GM12878 (cell line): ENCODE results near the gene ANKDD1B. TPM values are rescaled to one million over a fixed set of nuclear protein-coding genes. Genes with fewer than 3 reads are reported as not detected.

Experiments used
- CBFB ChIP-seq: IDR thresholded peaks from 2 replicates; pipeline ENCODE4 v1.6.1; 2016; ENCODE audit warnings: antibody characterized with exemption, low read depth
- CBX3 ChIP-seq: fragments of 200-600 bp; sonication (generic); IDR thresholded peaks from 2 replicates; pipeline ENCODE4 v1.6.1; 2016; ENCODE audit warnings: low read depth, borderline replicate concordance
- CREM ChIP-seq: IDR thresholded peaks from 2 replicates; pipeline ENCODE4 v1.6.1; 2014; ENCODE audit warnings: antibody characterized with exemption, low read depth
- DPF2 ChIP-seq: fragments of 450-650 bp; IDR thresholded peaks from 2 replicates; pipeline ENCODE4 v1.6.1; 2017; ENCODE audit warnings: mild to moderate bottlenecking
- FOXM1 ChIP-seq: IDR thresholded peaks from 2 replicates; pipeline ENCODE4 v1.6.1; 2012; ENCODE audit warnings: low read depth, mild to moderate bottlenecking, inconsistent platforms, low read length, moderate library complexity
- HCFC1 ChIP-seq: fragments of 150-350 bp; IDR thresholded peaks from 2 replicates; pipeline ENCODE4 v1.6.1; 2014; ENCODE audit warnings: low read length
- IKZF1 ChIP-seq: fragments of 450-650 bp; conservative IDR thresholded peaks from 2 replicates; pipeline ENCODE4 v1.6.1; 2017; ENCODE audit warnings: antibody characterized with exemption, mild to moderate bottlenecking
- IKZF2 ChIP-seq, 2 experiments: fragments of 450-650 bp; IDR thresholded peaks; 2 replicates each; pipeline ENCODE4 v1.6.1; 2017; ENCODE audit warnings: mild to moderate bottlenecking in 2 of 2, moderate library complexity in 2 of 2
- IRF4 ChIP-seq: IDR thresholded peaks from 2 replicates; pipeline ENCODE4 v1.6.1; 2011; ENCODE audit warnings: low read depth, low read length
- JUNB ChIP-seq: IDR thresholded peaks from 2 replicates; pipeline ENCODE4 v1.6.1; 2016; ENCODE audit warnings: antibody characterized with exemption, mild to moderate bottlenecking
- KDM1A ChIP-seq: fragments of 200-600 bp; sonication (generic); IDR thresholded peaks from 2 replicates; pipeline ENCODE4 v1.6.1; 2016; ENCODE audit warnings: borderline replicate concordance
- NFYA ChIP-seq: IDR thresholded peaks from 2 replicates; pipeline ENCODE4 v1.6.1; 2011; ENCODE audit warnings: low read depth, mild to moderate bottlenecking, low read length, improper control_type of control experiment, borderline replicate concordance
- RAD21 ChIP-seq: IDR thresholded peaks from 2 replicates; pipeline ENCODE4 v1.6.1; 2011; ENCODE audit warnings: mild to moderate bottlenecking, low read depth, low read length, moderate library complexity; ENCODE audit not compliant: insufficient read depth
- RCOR1 ChIP-seq: conservative IDR thresholded peaks from 2 replicates; pipeline ENCODE4 v1.6.1; 2012; ENCODE audit warnings: low read depth, low read length, improper control_type of control experiment
- STAT3 ChIP-seq: IDR thresholded peaks from 2 replicates; pipeline ENCODE4 v1.6.1; 2011; ENCODE audit warnings: low read depth, low read length, improper control_type of control experiment
- TAF1 ChIP-seq: IDR thresholded peaks from 2 replicates; pipeline ENCODE4 v1.6.1; 2011; ENCODE audit warnings: mild to moderate bottlenecking, low read depth, low read length, borderline replicate concordance
- TBL1XR1 ChIP-seq: IDR thresholded peaks from 2 replicates; pipeline ENCODE4 v1.6.1; 2012; ENCODE audit warnings: low read depth, low read length, improper control_type of control experiment
- TCF3 ChIP-seq: IDR thresholded peaks from 2 replicates; pipeline ENCODE4 v1.6.1; 2012; ENCODE audit warnings: low read depth, mild to moderate bottlenecking, low read length, borderline replicate concordance; ENCODE audit not compliant: insufficient read depth
- ZNF217 ChIP-seq: fragments of 450-650 bp; IDR thresholded peaks from 2 replicates; pipeline ENCODE4 v1.6.1; 2017; ENCODE audit warnings: antibody characterized with exemption, mild to moderate bottlenecking
- polyA plus RNA-seq, 11 experiments: library from polyadenylated mRNA; depleted of rRNA in 4 of 11; unstranded in 6 of 11; stranded (reverse) in 5 of 11; fragments of >200 nt; fragmentation: Nextera tagmentation in 4 of 11; fragmentation: Illumina TruSeq in 1 of 11; extraction: Ambion mirVana in 4 of 11; extraction: Trizol in 1 of 11; gene quantifications; 1 replicate in 1 of 11; 2 replicates in 10 of 11; pipeline versions ENCODE4 v1.2.1 to v1.2.3, GENCODE V29; 2011 to 2016; ENCODE audit warnings: inconsistent platforms in 2 of 11, missing spikeins in 2 of 11, low read depth in 1 of 11
- total RNA-seq, 4 experiments: library from RNA; depleted of rRNA in 3 of 4; stranded (reverse); fragments of >200 nt in 3 of 4; fragmentation: Illumina TruSeq in 1 of 4; extraction: Trizol in 1 of 4; gene quantifications; 2 replicates each; pipeline versions ENCODE4 v1.2.1 to v1.2.3, GENCODE V29; 2013 to 2021
- TF ChIP-seq, protein P1 (sequence below): fragments of 450-650 bp; formaldehyde crosslinking; IDR thresholded peaks from 2 replicates; pipeline ENCODE4 v1.4.0; 2020; ENCODE audit warnings: mild to moderate bottlenecking, moderate library complexity
- TF ChIP-seq, protein P2 (sequence below): fragments of 450-650 bp; IDR thresholded peaks from 2 replicates; pipeline ENCODE4 v1.6.1; 2017; ENCODE audit warnings: low read depth, mild to moderate bottlenecking, moderate library complexity
- TF ChIP-seq, protein P3 (sequence below): fragments of 450-650 bp; IDR thresholded peaks from 2 replicates; pipeline ENCODE4 v1.6.1; 2016; ENCODE audit warnings: mild to moderate bottlenecking
- TF ChIP-seq, protein P4 (sequence below): fragments of 450-650 bp; IDR thresholded peaks from 2 replicates; pipeline ENCODE4 v1.6.1; 2017; ENCODE audit warnings: borderline replicate concordance
- TF ChIP-seq, protein P5 (sequence below): IDR thresholded peaks from 2 replicates; pipeline ENCODE4 v1.6.1; 2011; ENCODE audit warnings: low read depth, mild to moderate bottlenecking, low read length, moderate library complexity, borderline replicate concordance; ENCODE audit errors: extremely low read depth

The ANKDD1B gene
- total and polyA plus RNA-seq, 10 of the 15 experiments (the other 5 are each of a cell fraction or from before 2014, with no cell fraction given): 0.34 to 2.4 (median 0.80) TPM

DNA sequence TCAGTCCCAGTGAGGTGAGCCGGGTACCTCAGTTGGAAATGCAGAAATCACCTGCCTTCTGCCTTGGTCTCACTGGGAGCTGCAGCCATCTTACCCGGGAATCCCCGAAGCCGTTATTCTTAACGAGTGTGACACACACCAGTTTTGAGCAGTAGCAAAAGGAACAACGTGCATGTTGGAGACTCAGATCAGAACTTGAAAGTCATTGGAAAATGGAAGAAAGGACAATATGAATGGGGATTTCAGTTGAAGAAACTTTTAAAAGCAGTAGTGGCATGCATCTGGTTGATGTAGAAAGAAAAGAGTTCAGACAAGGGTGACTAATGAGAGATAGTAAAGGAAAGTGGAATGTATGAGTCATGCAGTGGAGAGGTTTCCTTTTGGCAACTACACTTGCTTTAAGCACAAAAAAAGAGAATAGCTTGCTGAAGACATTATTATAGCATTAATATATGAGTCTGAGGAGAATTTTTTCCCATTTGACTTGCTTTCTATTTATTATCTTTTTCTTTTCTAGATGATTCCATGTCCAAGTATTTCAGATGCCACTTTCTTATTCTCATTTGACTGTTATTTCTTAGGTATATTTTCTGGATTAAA, 44.4 kb upstream of the ANKDD1B start (continued):
- TF ChIP-seq, protein P1, sequence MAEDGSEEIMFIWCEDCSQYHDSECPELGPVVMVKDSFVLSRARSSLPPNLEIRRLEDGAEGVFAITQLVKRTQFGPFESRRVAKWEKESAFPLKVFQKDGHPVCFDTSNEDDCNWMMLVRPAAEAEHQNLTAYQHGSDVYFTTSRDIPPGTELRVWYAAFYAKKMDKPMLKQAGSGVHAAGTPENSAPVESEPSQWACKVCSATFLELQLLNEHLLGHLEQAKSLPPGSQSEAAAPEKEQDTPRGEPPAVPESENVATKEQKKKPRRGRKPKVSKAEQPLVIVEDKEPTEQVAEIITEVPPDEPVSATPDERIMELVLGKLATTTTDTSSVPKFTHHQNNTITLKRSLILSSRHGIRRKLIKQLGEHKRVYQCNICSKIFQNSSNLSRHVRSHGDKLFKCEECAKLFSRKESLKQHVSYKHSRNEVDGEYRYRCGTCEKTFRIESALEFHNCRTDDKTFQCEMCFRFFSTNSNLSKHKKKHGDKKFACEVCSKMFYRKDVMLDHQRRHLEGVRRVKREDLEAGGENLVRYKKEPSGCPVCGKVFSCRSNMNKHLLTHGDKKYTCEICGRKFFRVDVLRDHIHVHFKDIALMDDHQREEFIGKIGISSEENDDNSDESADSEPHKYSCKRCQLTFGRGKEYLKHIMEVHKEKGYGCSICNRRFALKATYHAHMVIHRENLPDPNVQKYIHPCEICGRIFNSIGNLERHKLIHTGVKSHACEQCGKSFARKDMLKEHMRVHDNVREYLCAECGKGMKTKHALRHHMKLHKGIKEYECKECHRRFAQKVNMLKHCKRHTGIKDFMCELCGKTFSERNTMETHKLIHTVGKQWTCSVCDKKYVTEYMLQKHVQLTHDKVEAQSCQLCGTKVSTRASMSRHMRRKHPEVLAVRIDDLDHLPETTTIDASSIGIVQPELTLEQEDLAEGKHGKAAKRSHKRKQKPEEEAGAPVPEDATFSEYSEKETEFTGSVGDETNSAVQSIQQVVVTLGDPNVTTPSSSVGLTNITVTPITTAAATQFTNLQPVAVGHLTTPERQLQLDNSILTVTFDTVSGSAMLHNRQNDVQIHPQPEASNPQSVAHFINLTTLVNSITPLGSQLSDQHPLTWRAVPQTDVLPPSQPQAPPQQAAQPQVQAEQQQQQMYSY (CRISPR knock-in tag): no peak
- TF ChIP-seq ZNF217: 0 out of 2 replicates have a peak, but pooled peaks have one; percentile 53
- TF ChIP-seq, protein P2, sequence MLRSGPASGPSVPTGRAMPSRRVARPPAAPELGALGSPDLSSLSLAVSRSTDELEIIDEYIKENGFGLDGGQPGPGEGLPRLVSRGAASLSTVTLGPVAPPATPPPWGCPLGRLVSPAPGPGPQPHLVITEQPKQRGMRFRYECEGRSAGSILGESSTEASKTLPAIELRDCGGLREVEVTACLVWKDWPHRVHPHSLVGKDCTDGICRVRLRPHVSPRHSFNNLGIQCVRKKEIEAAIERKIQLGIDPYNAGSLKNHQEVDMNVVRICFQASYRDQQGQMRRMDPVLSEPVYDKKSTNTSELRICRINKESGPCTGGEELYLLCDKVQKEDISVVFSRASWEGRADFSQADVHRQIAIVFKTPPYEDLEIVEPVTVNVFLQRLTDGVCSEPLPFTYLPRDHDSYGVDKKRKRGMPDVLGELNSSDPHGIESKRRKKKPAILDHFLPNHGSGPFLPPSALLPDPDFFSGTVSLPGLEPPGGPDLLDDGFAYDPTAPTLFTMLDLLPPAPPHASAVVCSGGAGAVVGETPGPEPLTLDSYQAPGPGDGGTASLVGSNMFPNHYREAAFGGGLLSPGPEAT: peak; percentile 98
- TF ChIP-seq, protein P3, sequence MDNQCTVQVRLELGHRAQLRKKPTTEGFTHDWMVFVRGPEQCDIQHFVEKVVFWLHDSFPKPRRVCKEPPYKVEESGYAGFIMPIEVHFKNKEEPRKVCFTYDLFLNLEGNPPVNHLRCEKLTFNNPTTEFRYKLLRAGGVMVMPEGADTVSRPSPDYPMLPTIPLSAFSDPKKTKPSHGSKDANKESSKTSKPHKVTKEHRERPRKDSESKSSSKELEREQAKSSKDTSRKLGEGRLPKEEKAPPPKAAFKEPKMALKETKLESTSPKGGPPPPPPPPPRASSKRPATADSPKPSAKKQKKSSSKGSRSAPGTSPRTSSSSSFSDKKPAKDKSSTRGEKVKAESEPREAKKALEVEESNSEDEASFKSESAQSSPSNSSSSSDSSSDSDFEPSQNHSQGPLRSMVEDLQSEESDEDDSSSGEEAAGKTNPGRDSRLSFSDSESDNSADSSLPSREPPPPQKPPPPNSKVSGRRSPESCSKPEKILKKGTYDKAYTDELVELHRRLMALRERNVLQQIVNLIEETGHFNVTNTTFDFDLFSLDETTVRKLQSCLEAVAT: no peak
- TF ChIP-seq TCF3: no peak
- TF ChIP-seq CBFB: no peak
- TF ChIP-seq, protein P4, sequence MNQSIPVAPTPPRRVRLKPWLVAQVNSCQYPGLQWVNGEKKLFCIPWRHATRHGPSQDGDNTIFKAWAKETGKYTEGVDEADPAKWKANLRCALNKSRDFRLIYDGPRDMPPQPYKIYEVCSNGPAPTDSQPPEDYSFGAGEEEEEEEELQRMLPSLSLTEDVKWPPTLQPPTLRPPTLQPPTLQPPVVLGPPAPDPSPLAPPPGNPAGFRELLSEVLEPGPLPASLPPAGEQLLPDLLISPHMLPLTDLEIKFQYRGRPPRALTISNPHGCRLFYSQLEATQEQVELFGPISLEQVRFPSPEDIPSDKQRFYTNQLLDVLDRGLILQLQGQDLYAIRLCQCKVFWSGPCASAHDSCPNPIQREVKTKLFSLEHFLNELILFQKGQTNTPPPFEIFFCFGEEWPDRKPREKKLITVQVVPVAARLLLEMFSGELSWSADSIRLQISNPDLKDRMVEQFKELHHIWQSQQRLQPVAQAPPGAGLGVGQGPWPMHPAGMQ: no peak; the same call in 1 of the 2 replicates
- no peak for TF ChIP-seq HCFC1
- TF ChIP-seq TBL1XR1: no peak
- peak; percentile 88 for TF ChIP-seq CREM
- no peak for TF ChIP-seq STAT3
- TF ChIP-seq IKZF2 (IDR thresholded peaks at IDR 0.05): peak; percentile 99
- peak; percentile 92 for TF ChIP-seq JUNB
- TF ChIP-seq IRF4: peak; percentile 73; the same call in 1 of the 2 replicates
- peak; percentile 93 for TF ChIP-seq FOXM1
- peak; percentile 31; the same call in 1 of the 2 replicates for TF ChIP-seq TAF1
- TF ChIP-seq RAD21: peak; percentile 16; the same call in 1 of the 2 replicates
- TF ChIP-seq, protein P5, sequence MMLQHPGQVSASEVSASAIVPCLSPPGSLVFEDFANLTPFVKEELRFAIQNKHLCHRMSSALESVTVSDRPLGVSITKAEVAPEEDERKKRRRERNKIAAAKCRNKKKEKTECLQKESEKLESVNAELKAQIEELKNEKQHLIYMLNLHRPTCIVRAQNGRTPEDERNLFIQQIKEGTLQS: no peak
- no peak for TF ChIP-seq KDM1A
- no peak for TF ChIP-seq NFYA
- peak; percentile 88 for TF ChIP-seq DPF2
- TF ChIP-seq RCOR1: no peak
- no peak for TF ChIP-seq CBX3
- TF ChIP-seq IKZF1: peak; percentile 93
